ENCODE data around the gene MYH4.
A peak's percentile ranks its signal among the peaks of the same experiment; 100 is the strongest.

Gene MYH4

GRCh38 chr17:10469459-10469858 lies at the start of gene MYH4:
TSS of gene MYH4 (minus strand) at chr17:10469559. CDS start at chr17:10466745, 2,814 bp downstream.
- DNase-seq (ENCODE audit: low spot score), result no peak

GRCh38 chr17:10518271-10519037 lies 49.1 kb upstream of the MYH4 start, which contains the start of gene MYH1:
TSS of gene MYH1 (minus strand) at chr17:10518542. CDS start at chr17:10516642, 1,900 bp downstream.
- DNase-seq (ENCODE audit: low spot score), result no peak

GRCh38 chr17:10516638-10517037 lies 47.3 kb upstream of the MYH4 start:
- no peak for DNase-seq (ENCODE audit: low spot score)

GRCh38 chr17:10516065-10516464 lies 46.7 kb upstream of the MYH4 start:
- no peak for DNase-seq (ENCODE audit: low spot score)

GRCh38 chr17:10513299-10514067 lies 44.1 kb upstream of the MYH4 start:
- DNase-seq (ENCODE audit: low spot score), result no peak

- no peak for DNase-seq (ENCODE audit: low spot score)
These were observed 43.5 kb upstream of the MYH4 start for GRCh38 chr17:10512856-10513255.

GRCh38 chr17:10499950-10500349 lies 30.6 kb upstream of the MYH4 start:
- DNase-seq (ENCODE audit: low spot score), result no peak

- no peak for DNase-seq (ENCODE audit: low spot score)
These were observed 22.6 kb upstream of the MYH4 start for GRCh38 chr17:10492004-10492403.

GRCh38 chr17:10482252-10482651 lies 12.9 kb upstream of the MYH4 start:
- DNase-seq (ENCODE audit: low spot score), result no peak

- DNase-seq (ENCODE audit: low spot score), result no peak
These were observed 8.3 kb upstream of the MYH4 start for GRCh38 chr17:10477701-10478100.

GRCh38 chr17:10474536-10474935 lies 5.2 kb upstream of the MYH4 start:
- DNase-seq (ENCODE audit: low spot score), result no peak

- peak; percentile 12 for DNase-seq (ENCODE audit: low spot score)
These were observed 2.5 kb upstream of the MYH4 start for GRCh38 chr17:10471858-10472257.

GRCh38 chr17:10463402-10463801 lies 6.0 kb downstream of the MYH4 start:
- DNase-seq (ENCODE audit: low spot score), result no peak

- no peak for DNase-seq (ENCODE audit: low spot score)
These were observed 9.3 kb downstream of the MYH4 start for GRCh38 chr17:10460062-10460461.

GRCh38 chr17:10458701-10459100 lies 10.7 kb downstream of the MYH4 start:
- DNase-seq (ENCODE audit: low spot score), result no peak

GRCh38 chr17:10457952-10458351 lies 11.4 kb downstream of the MYH4 start:
- no peak for DNase-seq (ENCODE audit: low spot score)

- peak; percentile 64 for DNase-seq (ENCODE audit: low spot score)
These were observed 22.1 kb downstream of the MYH4 start for GRCh38 chr17:10447026-10447931.

- no peak for DNase-seq (ENCODE audit: low spot score)
These were observed 29.5 kb downstream of the MYH4 start for GRCh38 chr17:10439816-10440215.

- DNase-seq (ENCODE audit: low spot score), result no peak
These were observed 34.3 kb downstream of the MYH4 start for GRCh38 chr17:10435096-10435495.

GRCh38 chr17:10429421-10430045 lies 39.8 kb downstream of the MYH4 start:
- DNase-seq (ENCODE audit: low spot score), result no peak

GRCh38 chr17:10428781-10429180 lies 40.6 kb downstream of the MYH4 start:
- no peak for DNase-seq (ENCODE audit: low spot score)
